ENCODE measurements around the gene KRT40.
"Not testable (repeated sequence)": the region's sequence is repeated elsewhere in the genome, so short reads cannot be mapped to it uniquely, and the experiment has no call there.

KRT40 gene

GRCh38 chr17:41009301-41009760 lies 25.2 kb upstream of the KRT40 start:
- no peak overlapping the region for H3K4me3 ChIP-seq (ENCODE audit: low read length)
- no peak for TF ChIP-seq CTCF (conservative IDR thresholded peaks at IDR 0.05; ENCODE audit: low read depth, low read length)
- no peak for DNase-seq (ENCODE audit: low read depth)

GRCh38 chr17:41008811-41009210 lies 24.7 kb upstream of the KRT40 start, which contains the start of gene KRTAP3-1:
Gene KRTAP3-1 (minus strand): TSS chr17:41009128. CDS start chr17:41009074, 54 bp downstream.
- TF ChIP-seq CTCF (conservative IDR thresholded peaks at IDR 0.05; ENCODE audit: low read depth, low read length): no peak
- no peak for DNase-seq (ENCODE audit: low read depth)
- H3K4me3 ChIP-seq (ENCODE audit: low read length): no peak within 1 kb of the TSS

- no peak for TF ChIP-seq CTCF (conservative IDR thresholded peaks at IDR 0.05; ENCODE audit: low read depth, low read length)
- DNase-seq (ENCODE audit: low read depth): no peak
Observed at GRCh38 chr17:41004397-41004796, 20.3 kb upstream of the KRT40 start.

GRCh38 chr17:41003926-41004325 lies 19.8 kb upstream of the KRT40 start:
- TF ChIP-seq CTCF (conservative IDR thresholded peaks at IDR 0.05; ENCODE audit: low read depth, low read length): no peak
- no peak for DNase-seq (ENCODE audit: low read depth)
- no peak overlapping the region for H3K4me3 ChIP-seq (ENCODE audit: low read length)

More at GRCh38 chr17:41004397-41004796, 20.3 kb upstream of the KRT40 start:
- no peak overlapping the region for H3K4me3 ChIP-seq (ENCODE audit: low read length)

- TF ChIP-seq CTCF (conservative IDR thresholded peaks at IDR 0.05; ENCODE audit: low read depth, low read length): no peak
- DNase-seq (ENCODE audit: low read depth): no peak
Observed at GRCh38 chr17:41002814-41003213, 18.7 kb upstream of the KRT40 start.

GRCh38 chr17:41001795-41002194 lies 17.7 kb upstream of the KRT40 start:
- TF ChIP-seq CTCF (conservative IDR thresholded peaks at IDR 0.05; ENCODE audit: low read depth, low read length): no peak
- H3K4me3 ChIP-seq (ENCODE audit: low read length): no peak overlapping the region

More at GRCh38 chr17:41002814-41003213, 18.7 kb upstream of the KRT40 start:
- no peak overlapping the region for H3K4me3 ChIP-seq (ENCODE audit: low read length)

GRCh38 chr17:40999563-40999962 lies 15.4 kb upstream of the KRT40 start, which contains the start of gene KRTAP3-2:
Gene KRTAP3-2 (minus strand): TSS chr17:40999906. CDS start chr17:40999853, 53 bp downstream.
- not testable (repeated sequence) for DNase-seq (ENCODE audit: low read depth); H3K4me3 ChIP-seq (ENCODE audit: low read length)

More at GRCh38 chr17:41001795-41002194, 17.7 kb upstream of the KRT40 start:
- DNase-seq (ENCODE audit: low read depth): no peak
